ENCODE results near the gene SIGLEC15.

- TF ChIP-seq CTCF (IDR thresholded peaks at IDR 0.05) (no peak), REST (IDR thresholded peaks at IDR 0.05) (no peak), TP53 (CRISPR knock-in tag; IDR thresholded peaks at IDR 0.05) (no peak), CEBPB (IDR thresholded peaks at IDR 0.05) (no peak), HOXB13 (CRISPR knock-in tag; IDR thresholded peaks at IDR 0.05; ENCODE audit: low read depth) (no peak), JUNB (IDR thresholded peaks at IDR 0.05) (no peak), EP300 (IDR thresholded peaks at IDR 0.05) (no peak), RNF2 (IDR thresholded peaks at IDR 0.05; ENCODE audit: borderline replicate concordance, low read depth) (no peak), POLR2A (IDR thresholded peaks at IDR 0.05; ENCODE audit: low read length) (no peak), MAZ (IDR thresholded peaks at IDR 0.05; ENCODE audit: borderline replicate concordance, low read depth, low read length) (no peak), ZFP36 (IDR thresholded peaks at IDR 0.05; ENCODE audit: borderline replicate concordance, partially characterized antibody) (no peak), CHD2 (IDR thresholded peaks at IDR 0.05; ENCODE audit: low read length, partially characterized antibody) (no peak), HOXA7 (CRISPR knock-in tag; IDR thresholded peaks at IDR 0.05) (no peak), MAX (IDR thresholded peaks at IDR 0.05) (no peak)
These were observed 3.8 kb upstream of the SIGLEC15 start for GRCh38 chr18:45821711-45822110.
